Liver (tissue), 3 donors: Measurements from ENCODE around the gene KCP.

Experiments used
- EGR1 ChIP-seq, 2 donors: IDR thresholded peaks; 2 replicates each; pipeline ENCODE4 v1.6.1; 2016 to 2018; ENCODE audit warnings: antibody characterized with exemption in 2 of 2, low read depth in 2 of 2
- GABPA ChIP-seq, 2 donors: IDR thresholded peaks in 1 of 2; conservative IDR thresholded peaks in 1 of 2; 2 replicates each; pipeline ENCODE4 v1.6.1; 2016; ENCODE audit warnings: antibody characterized with exemption in 2 of 2, mild to moderate bottlenecking in 1 of 2, moderate library complexity in 1 of 2
- JUND ChIP-seq, 2 donors: IDR thresholded peaks; 2 replicates each; pipeline ENCODE4 v1.6.1; 2016; ENCODE audit warnings: antibody characterized with exemption in 2 of 2
- NR2F2 ChIP-seq: IDR thresholded peaks from 2 replicates; pipeline ENCODE4 v1.6.1; 2016; ENCODE audit warnings: antibody characterized with exemption
- RAD21 ChIP-seq, 2 donors: IDR thresholded peaks; 2 replicates each; pipeline ENCODE4 v1.6.1; 2016; ENCODE audit warnings: antibody characterized with exemption in 2 of 2, mild to moderate bottlenecking in 2 of 2
- RXRA ChIP-seq, 2 donors: IDR thresholded peaks; 2 replicates each; pipeline ENCODE4 v1.6.1; 2017 to 2018; ENCODE audit warnings: antibody characterized with exemption in 2 of 2, mild to moderate bottlenecking in 1 of 2
- SP1 ChIP-seq: IDR thresholded peaks from 2 replicates; pipeline ENCODE4 v1.6.1; 2018; ENCODE audit warnings: antibody characterized with exemption, mild to moderate bottlenecking
- TAF1 ChIP-seq: conservative IDR thresholded peaks from 2 replicates; pipeline ENCODE4 v1.6.1; 2016; ENCODE audit warnings: antibody characterized with exemption, mild to moderate bottlenecking
- YY1 ChIP-seq: IDR thresholded peaks from 2 replicates; pipeline ENCODE4 v1.6.1; 2016; ENCODE audit warnings: antibody characterized with exemption, mild to moderate bottlenecking
- TF ChIP-seq, protein P1 (sequence below): IDR thresholded peaks from 2 replicates; pipeline ENCODE4 v1.6.1; 2016; ENCODE audit warnings: antibody characterized with exemption
- TF ChIP-seq, protein P2 (sequence below): fragments of 150-350 bp; IDR thresholded peaks from 2 replicates; pipeline ENCODE4 v1.5.1; 2017; ENCODE audit warnings: improper control_type of control experiment, low read depth, low read length; ENCODE audit not compliant: missing input control
- TF ChIP-seq, protein P3 (sequence below): IDR thresholded peaks from 2 replicates; pipeline ENCODE4 v1.6.1; 2016; ENCODE audit warnings: antibody characterized with exemption
- TF ChIP-seq, protein P4 (sequence below): IDR thresholded peaks from 2 replicates; pipeline ENCODE4 v1.6.1; 2016; ENCODE audit warnings: antibody characterized with exemption, mild to moderate bottlenecking
- TF ChIP-seq, protein P5 (sequence below): IDR thresholded peaks from 2 replicates; pipeline ENCODE4 v1.6.1; 2016; ENCODE audit warnings: antibody characterized with exemption
- donor health status: healthy.
- donor health status: healthy.

DNA sequence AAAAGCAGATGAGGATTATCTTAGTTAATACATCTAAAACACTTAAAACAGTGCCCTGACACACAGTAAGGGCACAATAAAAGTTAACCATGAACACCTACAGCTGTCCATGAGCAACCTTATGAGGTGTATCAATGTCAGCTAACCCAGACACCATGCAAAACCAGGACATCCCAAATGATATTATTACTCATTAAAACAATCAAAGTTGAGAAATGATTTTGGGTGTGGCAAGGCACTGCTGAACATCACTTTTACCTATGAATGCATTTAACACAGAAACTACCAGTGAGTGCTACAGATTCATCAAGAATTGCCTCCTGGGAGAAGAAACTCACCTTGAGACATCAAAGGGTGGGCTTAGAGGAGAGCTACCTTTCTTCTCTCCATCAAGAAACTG, 45.5 kb upstream of the KCP start:
- TF ChIP-seq RXRA (IDR thresholded peaks at IDR 0.05) (no peak), GABPA (IDR thresholded peaks at IDR 0.05 in 1 of 2, conservative IDR thresholded peaks at IDR 0.05 in 1 of 2) (no peak), SP1 (no peak), RAD21 (IDR thresholded peaks at IDR 0.05) (no peak), TAF1 (no peak), EGR1 (IDR thresholded peaks at IDR 0.05; ENCODE audit: low read depth in 2 of 2) (no peak), NR2F2 (no peak), YY1 (no peak), JUND (IDR thresholded peaks at IDR 0.05) (no peak)
- TF ChIP-seq, protein P1, sequence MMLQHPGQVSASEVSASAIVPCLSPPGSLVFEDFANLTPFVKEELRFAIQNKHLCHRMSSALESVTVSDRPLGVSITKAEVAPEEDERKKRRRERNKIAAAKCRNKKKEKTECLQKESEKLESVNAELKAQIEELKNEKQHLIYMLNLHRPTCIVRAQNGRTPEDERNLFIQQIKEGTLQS: no peak
- TF ChIP-seq, protein P2, sequence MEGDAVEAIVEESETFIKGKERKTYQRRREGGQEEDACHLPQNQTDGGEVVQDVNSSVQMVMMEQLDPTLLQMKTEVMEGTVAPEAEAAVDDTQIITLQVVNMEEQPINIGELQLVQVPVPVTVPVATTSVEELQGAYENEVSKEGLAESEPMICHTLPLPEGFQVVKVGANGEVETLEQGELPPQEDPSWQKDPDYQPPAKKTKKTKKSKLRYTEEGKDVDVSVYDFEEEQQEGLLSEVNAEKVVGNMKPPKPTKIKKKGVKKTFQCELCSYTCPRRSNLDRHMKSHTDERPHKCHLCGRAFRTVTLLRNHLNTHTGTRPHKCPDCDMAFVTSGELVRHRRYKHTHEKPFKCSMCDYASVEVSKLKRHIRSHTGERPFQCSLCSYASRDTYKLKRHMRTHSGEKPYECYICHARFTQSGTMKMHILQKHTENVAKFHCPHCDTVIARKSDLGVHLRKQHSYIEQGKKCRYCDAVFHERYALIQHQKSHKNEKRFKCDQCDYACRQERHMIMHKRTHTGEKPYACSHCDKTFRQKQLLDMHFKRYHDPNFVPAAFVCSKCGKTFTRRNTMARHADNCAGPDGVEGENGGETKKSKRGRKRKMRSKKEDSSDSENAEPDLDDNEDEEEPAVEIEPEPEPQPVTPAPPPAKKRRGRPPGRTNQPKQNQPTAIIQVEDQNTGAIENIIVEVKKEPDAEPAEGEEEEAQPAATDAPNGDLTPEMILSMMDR: no peak
- TF ChIP-seq, protein P3, sequence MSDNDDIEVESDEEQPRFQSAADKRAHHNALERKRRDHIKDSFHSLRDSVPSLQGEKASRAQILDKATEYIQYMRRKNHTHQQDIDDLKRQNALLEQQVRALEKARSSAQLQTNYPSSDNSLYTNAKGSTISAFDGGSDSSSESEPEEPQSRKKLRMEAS: no peak
- TF ChIP-seq, protein P4, sequence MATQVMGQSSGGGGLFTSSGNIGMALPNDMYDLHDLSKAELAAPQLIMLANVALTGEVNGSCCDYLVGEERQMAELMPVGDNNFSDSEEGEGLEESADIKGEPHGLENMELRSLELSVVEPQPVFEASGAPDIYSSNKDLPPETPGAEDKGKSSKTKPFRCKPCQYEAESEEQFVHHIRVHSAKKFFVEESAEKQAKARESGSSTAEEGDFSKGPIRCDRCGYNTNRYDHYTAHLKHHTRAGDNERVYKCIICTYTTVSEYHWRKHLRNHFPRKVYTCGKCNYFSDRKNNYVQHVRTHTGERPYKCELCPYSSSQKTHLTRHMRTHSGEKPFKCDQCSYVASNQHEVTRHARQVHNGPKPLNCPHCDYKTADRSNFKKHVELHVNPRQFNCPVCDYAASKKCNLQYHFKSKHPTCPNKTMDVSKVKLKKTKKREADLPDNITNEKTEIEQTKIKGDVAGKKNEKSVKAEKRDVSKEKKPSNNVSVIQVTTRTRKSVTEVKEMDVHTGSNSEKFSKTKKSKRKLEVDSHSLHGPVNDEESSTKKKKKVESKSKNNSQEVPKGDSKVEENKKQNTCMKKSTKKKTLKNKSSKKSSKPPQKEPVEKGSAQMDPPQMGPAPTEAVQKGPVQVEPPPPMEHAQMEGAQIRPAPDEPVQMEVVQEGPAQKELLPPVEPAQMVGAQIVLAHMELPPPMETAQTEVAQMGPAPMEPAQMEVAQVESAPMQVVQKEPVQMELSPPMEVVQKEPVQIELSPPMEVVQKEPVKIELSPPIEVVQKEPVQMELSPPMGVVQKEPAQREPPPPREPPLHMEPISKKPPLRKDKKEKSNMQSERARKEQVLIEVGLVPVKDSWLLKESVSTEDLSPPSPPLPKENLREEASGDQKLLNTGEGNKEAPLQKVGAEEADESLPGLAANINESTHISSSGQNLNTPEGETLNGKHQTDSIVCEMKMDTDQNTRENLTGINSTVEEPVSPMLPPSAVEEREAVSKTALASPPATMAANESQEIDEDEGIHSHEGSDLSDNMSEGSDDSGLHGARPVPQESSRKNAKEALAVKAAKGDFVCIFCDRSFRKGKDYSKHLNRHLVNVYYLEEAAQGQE: no peak
- TF ChIP-seq, protein P5, sequence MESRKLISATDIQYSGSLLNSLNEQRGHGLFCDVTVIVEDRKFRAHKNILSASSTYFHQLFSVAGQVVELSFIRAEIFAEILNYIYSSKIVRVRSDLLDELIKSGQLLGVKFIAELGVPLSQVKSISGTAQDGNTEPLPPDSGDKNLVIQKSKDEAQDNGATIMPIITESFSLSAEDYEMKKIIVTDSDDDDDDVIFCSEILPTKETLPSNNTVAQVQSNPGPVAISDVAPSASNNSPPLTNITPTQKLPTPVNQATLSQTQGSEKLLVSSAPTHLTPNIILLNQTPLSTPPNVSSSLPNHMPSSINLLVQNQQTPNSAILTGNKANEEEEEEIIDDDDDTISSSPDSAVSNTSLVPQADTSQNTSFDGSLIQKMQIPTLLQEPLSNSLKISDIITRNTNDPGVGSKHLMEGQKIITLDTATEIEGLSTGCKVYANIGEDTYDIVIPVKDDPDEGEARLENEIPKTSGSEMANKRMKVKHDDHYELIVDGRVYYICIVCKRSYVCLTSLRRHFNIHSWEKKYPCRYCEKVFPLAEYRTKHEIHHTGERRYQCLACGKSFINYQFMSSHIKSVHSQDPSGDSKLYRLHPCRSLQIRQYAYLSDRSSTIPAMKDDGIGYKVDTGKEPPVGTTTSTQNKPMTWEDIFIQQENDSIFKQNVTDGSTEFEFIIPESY: no peak
